Heart right ventricle (tissue), 16 donors: ENCODE results near the gene MCFD2. TPM values are rescaled to one million over a fixed set of nuclear protein-coding genes. Genes with fewer than 3 reads are reported as not detected.

Source experiments
- ATAC-seq, 8 donors: fragments of 200-7000 bp; cut with Tn5 transposase; one replicate each; pipeline ENCODE4 v1.9.1; 2020; ENCODE audit warnings: mild to moderate bottlenecking in 8 of 8, moderate library complexity in 8 of 8, moderate number of reproducible peaks in 1 of 8
- DNase-seq, 2 donors: peaks; one replicate each; pipeline ENCODE4 v3.0.0-alpha.2; 2020
- H3K27ac ChIP-seq, 10 donors: fragments of 200-600 bp; sonication (generic) in 2 of 10; one replicate each; pipeline versions ENCODE4 v1.5.0 to v1.8.0; 2020 to 2022; ENCODE audit warnings: mild to moderate bottlenecking in 3 of 10
- H3K27me3 ChIP-seq, 7 donors: fragments of 200-600 bp; one replicate each; pipeline ENCODE4 v1.8.0; 2021 to 2022; ENCODE audit warnings: mild to moderate bottlenecking in 2 of 7
- H3K36me3 ChIP-seq, 9 donors: fragments of 200-600 bp; sonication (generic) in 1 of 9; one replicate each; pipeline versions ENCODE4 v1.5.0 to v1.8.0; 2020 to 2022; ENCODE audit warnings: mild to moderate bottlenecking in 2 of 9
- H3K4me1 ChIP-seq, 9 donors: fragments of 200-600 bp; sonication (generic) in 1 of 9; one replicate each; pipeline versions ENCODE4 v1.5.0 to v1.8.0; 2020 to 2022; ENCODE audit warnings: mild to moderate bottlenecking in 4 of 9
- H3K4me3 ChIP-seq, 10 donors: fragments of 200-600 bp; sonication (generic) in 2 of 10; one replicate each; pipeline versions ENCODE4 v1.5.0 to v1.8.0; 2020 to 2022; ENCODE audit warnings: mild to moderate bottlenecking in 7 of 10, moderate library complexity in 2 of 10
- H3K9me3 ChIP-seq, 11 donors: fragments of 200-600 bp in 10 of 11; sonication (generic) in 2 of 11; one replicate each; pipeline versions ENCODE4 v1.5.0 to v1.8.0; 2013 to 2022; ENCODE audit warnings: mild to moderate bottlenecking in 2 of 11, control low read depth in 1 of 11, moderate library complexity in 1 of 11
- CTCF ChIP-seq, 9 donors: fragments of 200-600 bp; sonication (generic) in 2 of 9; IDR thresholded peaks; one replicate each; pipeline versions ENCODE4 v1.5.0 to v1.8.0; 2021 to 2022; ENCODE audit warnings: antibody characterized with exemption in 9 of 9, mild to moderate bottlenecking in 5 of 9, moderate library complexity in 1 of 9
- WGBS, 2 donors: extraction: QIAGEN DNeasy Blood & Tissue Kit; methylation state at CpG; one replicate each; pipeline ENCODE4 v1.1.7; 2013; ENCODE audit warnings: inconsistent platforms in 1 of 2; 5-methylcytosine and 5-hydroxymethylcytosine counted together
- intact Hi-C, 10 donors: fragments of 100-400 bp; cut with DNase I; formaldehyde crosslinking; loops; one replicate each; pipeline versions ENCODE4 v1.11.1 to v1.14.2; 2022
- polyA plus RNA-seq, 2 donors: library from polyadenylated mRNA; stranded (reverse); fragments of 200-250 nt; gene quantifications; one replicate each; pipeline ENCODE4 v1.2.3, GENCODE V29; 2013
- total RNA-seq, 10 donors: library from RNA; stranded (reverse); fragmentation: NEBNext Ultra II Directional in 3 of 10; extraction: Animal tissue kit (Norgen Biotek cat#: 25700) in 3 of 10; gene quantifications; one replicate each; pipeline versions ENCODE4 v1.2.1 to v1.2.4, GENCODE V29; 2021 to 2023
- donor health status: Arrhythmogenic right ventricular cardiomyopathy.
- donor health status: ischemic (EF 13 %, LVEDD 7.1; RV severe dilation, severe dysfunction).
- donor health status: healthy with polysubstance abuse.
- donor health status: DM: no; HTN: yes; CAD: no.
- donor health status: DM: no; HTN: no; CAD: no.
- donor health status: ischemic (EF 25% LVEDD 6.9; RV normal size, moderate dysfunction).
- donor health status: ischemic (EF 25% LVEDD 5.7; RV mildly dilated, moderate dysfunction).
- donor health status: healthy.
- donor health status: DM: yes; HTN: yes; CAD: no.
- donor health status: Ischemic cardiomyopathy.
- donor health status: ischemic (EF 35%, LVEDD 5.7; RV mildly dilated, moderate dysfunction).
- donor health status: nonischemic (EF 11% LVEDD 7.7; RV severe dilation, severe dysfunction).
- donor health status: DM: yes; HTN: yes; CAD: no.
- donor health status: PGD.
- donor health status: ischemic (EF 29% LVEDD 5.4; RV normal size, mild dysfunction).
- donor health status: nonischemic (EF 23%, LVEDD 6.1; RV moderate dilation, normal function).

The MCFD2 gene
- total and polyA plus RNA-seq, 12 donors = 13.2 to 88.4 (median 53.2) TPM

GRCh38 chr2:46929612-46930011 lies 14.0 kb upstream of the MCFD2 start:
- DNase-seq = no peak
- 96 to 97% methylated on average over 1 of the region's 1 CpG for WGBS, 2 donors
- intact Hi-C loops = no loop called here

DNA sequence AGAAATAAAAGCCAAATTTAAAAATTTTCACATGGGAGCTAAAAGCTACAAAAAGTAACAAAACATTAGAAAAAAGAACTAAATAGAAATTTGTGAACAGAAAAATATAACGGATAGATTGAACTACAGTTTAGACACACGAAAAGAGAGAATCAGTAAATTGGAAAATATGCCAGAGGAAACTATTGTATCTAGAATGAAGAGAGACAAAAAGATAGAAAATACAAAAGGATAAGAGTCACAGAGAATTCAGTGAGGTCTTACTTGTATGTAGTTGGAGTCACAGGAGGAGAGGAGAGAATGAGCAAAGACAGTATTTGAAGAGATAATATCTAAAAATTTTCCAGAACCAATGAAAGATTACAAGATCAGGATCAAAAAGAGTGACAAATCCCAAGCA lies 11.3 kb upstream of the MCFD2 start:
- ATAC-seq (no peak), DNase-seq (no peak)
- Histone ChIP-seq H3K27me3 (no peaks in the 10 kb centered on the region), H3K4me1 (no peaks in the 10 kb centered on the region), H3K9me3 (peaks cover 0 to 25% (median 8%) of the 10 kb centered on the region in 11 donors), H3K4me3 (no peak overlapping the region), H3K27ac (no peak overlapping the region), H3K36me3 (no peaks in the 10 kb centered on the region)
- TF ChIP-seq CTCF (IDR thresholded peaks at IDR 0.05) = no peak
- intact Hi-C loops = no loop called here
- 97 to 98% methylated on average over 2 of the region's 2 CpGs for WGBS, 2 donors

More at GRCh38 chr2:46929612-46930011, 14.0 kb upstream of the MCFD2 start:
- TF ChIP-seq CTCF (IDR thresholded peaks at IDR 0.05) = no peak
- Histone ChIP-seq H3K4me1 (no peaks in the 10 kb centered on the region), H3K27ac (no peak overlapping the region), H3K27me3 (no peaks in the 10 kb centered on the region), H3K9me3 (peaks cover 0 to 25% (median 8%) of the 10 kb centered on the region in 11 donors), H3K36me3 (no peaks in the 10 kb centered on the region), H3K4me3 (no peak overlapping the region)
- no peak for ATAC-seq

DNA sequence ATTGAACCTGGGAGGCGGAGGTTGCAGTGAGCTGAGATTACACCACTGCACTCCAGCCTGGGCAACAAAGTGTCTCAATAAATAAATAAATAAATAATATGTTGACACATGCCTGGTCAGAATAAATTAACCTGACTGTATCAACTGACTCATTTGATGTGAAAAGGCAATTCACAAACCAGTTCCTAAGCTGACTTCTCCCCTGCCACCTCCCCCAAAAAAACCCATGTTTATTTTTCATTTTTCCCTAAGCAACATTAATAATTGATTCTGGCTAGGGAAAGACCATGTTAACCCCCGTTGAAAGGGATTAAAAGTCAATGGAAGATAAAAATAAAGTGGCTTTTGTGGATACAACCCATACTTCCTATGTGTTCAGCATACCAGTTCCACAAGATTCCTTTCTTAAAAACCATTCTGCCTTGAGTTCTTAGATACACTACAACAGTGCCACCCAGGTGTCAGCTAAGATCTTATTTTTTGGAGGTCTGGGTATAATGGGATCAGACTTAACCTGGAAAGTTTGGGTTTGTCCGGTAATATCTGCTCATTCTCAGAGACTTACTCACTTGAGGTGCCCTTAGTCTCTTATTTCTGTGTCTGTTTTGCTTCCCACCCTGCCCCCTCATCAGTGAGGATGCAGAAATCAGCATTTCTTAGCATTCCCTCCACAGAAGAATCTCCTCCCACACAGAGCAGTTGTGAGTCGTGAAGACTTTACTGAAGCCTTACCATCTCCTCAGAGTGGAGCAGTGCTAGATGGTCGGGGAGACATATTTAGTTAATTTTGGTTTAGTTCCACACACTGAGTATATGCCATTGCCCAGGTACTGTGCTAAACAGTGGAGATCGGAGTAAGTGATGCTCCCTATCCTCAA lies 10.1 kb upstream of the MCFD2 start:
- DNase-seq = no peak
- intact Hi-C loops = no loop called here
- H3K27me3 ChIP-seq = no peaks in the 10 kb centered on the region
- no peak for ATAC-seq
- H3K9me3 ChIP-seq = peaks cover 0 to 23% (median 8%) of the 10 kb centered on the region in 11 donors
- 84 to 86% methylated on average over 6 of the region's 6 CpGs for WGBS, 2 donors
- no peak overlapping the region for H3K4me3 ChIP-seq
- no peaks in the 10 kb centered on the region for H3K36me3 ChIP-seq
- TF ChIP-seq CTCF (IDR thresholded peaks at IDR 0.05) = no peak
- no peaks in the 10 kb centered on the region for H3K4me1 ChIP-seq
- H3K27ac ChIP-seq = no peak overlapping the region

DNA sequence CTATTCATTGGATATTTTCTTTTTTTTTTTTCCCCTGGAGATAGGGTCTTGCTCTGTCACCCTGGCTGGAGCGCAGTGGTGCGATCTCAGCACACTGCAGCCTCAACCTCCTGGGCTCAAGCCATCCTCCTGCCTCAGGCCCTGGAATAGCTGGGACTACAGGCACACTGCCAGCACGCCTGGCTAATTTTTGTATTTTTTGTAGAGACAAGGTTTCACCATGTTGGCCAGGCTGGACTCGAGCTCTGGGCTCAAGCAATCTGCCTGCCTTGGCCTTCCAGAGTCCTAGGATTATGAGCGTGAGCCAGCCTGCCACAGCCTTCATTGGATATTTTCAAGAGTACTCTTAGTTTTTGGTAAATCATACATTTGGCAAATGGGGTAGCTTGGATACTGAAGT lies 9.0 kb upstream of the MCFD2 start:
- no peak for TF ChIP-seq CTCF (IDR thresholded peaks at IDR 0.05)
- intact Hi-C loops = loop anchor here in 1 of 10 donors (5.0 kb wide), 1 partner anchor 398 kb away; no protein-coding TSS in a partner anchor
- ATAC-seq = peak in 1 of 8 donors; percentile 28
- no peaks in the 10 kb centered on the region for H3K4me1 ChIP-seq
- WGBS, 2 donors = 88 to 93% methylated on average over 5 of the region's 5 CpGs
- no peak overlapping the region for H3K4me3 ChIP-seq
- peaks cover 0 to 20% (median 8%) of the 10 kb centered on the region in 11 donors for H3K9me3 ChIP-seq
- H3K27ac ChIP-seq = no peak overlapping the region
- no peaks in the 10 kb centered on the region for H3K36me3 ChIP-seq
- H3K27me3 ChIP-seq = no peaks in the 10 kb centered on the region
- no peak for DNase-seq
